OCI-LY3 (cell line): ENCODE measurements around the gene UNC13D.
"Not testable (repeated sequence)": the region's sequence is repeated elsewhere in the genome, so short reads cannot be mapped to it uniquely, and the experiment has no call there.

Source experiments
- H2AFZ ChIP-seq: fragments of 200-600, 300-600 bp; shearing (Covaris generic); 2 replicates; pipeline ENCODE4 v1.6.0; 2014; ENCODE audit warnings: antibody characterized with exemption, low read depth, low read length
- H3K27ac ChIP-seq: fragments of 200-600, 300-600 bp; sonication (generic); 2 replicates; pipeline ENCODE4 v1.5.1; 2014; ENCODE audit warnings: mild to moderate bottlenecking, low read length, moderate library complexity, mixed read lengths
- H3K27me3 ChIP-seq: fragments of 200-600, 300-600 bp; sonication (generic); 2 replicates; pipeline ENCODE4 v1.6.1; 2014; ENCODE audit warnings: low read depth, low read length, mixed read lengths
- H3K36me3 ChIP-seq: fragments of 200-600, 300-600 bp; sonication (generic); replicated peaks from 2 replicates; pipeline ENCODE3; 2014; ENCODE audit warnings: low read depth, low read length, mixed read lengths
- H3K4me1 ChIP-seq: fragments of 300-600, 200-600 bp; sonication (generic); 2 replicates; pipeline ENCODE4 v1.6.1; 2014; ENCODE audit warnings: low read length, mixed read lengths
- H3K4me2 ChIP-seq: fragments of 200-600, 300-600 bp; sonication (generic); 2 replicates; pipeline ENCODE4 v1.6.1; 2014; ENCODE audit warnings: low read length, mixed read lengths
- H3K4me3 ChIP-seq: fragments of 300-600, 200-600 bp; sonication (generic); 2 replicates; pipeline ENCODE4 v1.5.1; 2014; ENCODE audit warnings: antibody characterized with exemption, mild to moderate bottlenecking, low read length, moderate library complexity
- H3K79me2 ChIP-seq: fragments of 300-600, 200-600 bp; shearing (Covaris generic); 2 replicates; pipeline ENCODE4 v1.6.1; 2014; ENCODE audit warnings: mild to moderate bottlenecking, low read length, mixed read lengths
- H3K9ac ChIP-seq: fragments of 300-600, 200-600 bp; shearing (Covaris generic); 2 replicates; pipeline ENCODE4 v1.6.0; 2014; ENCODE audit warnings: mild to moderate bottlenecking, low read length, moderate library complexity
- H3K9me3 ChIP-seq: fragments of 200-600, 300-600 bp; shearing (Covaris generic); 2 replicates; pipeline ENCODE4 v1.6.1; 2014; ENCODE audit warnings: low read length, mixed read lengths; ENCODE audit not compliant: insufficient read depth
- H4K20me1 ChIP-seq: fragments of 200-600, 300-600 bp; sonication (generic); 2 replicates; pipeline ENCODE4 v1.6.1; 2016; ENCODE audit warnings: low read length, mixed read lengths; ENCODE audit not compliant: insufficient read depth
- CTCF ChIP-seq: fragments of 200-600, 300-600 bp; sonication (generic); IDR thresholded peaks from 2 replicates; pipeline ENCODE4 v1.5.1; 2014; ENCODE audit warnings: antibody characterized with exemption, low read length, low read depth
- EZH2phosphoT487 ChIP-seq: fragments of 200-600 bp; shearing (Covaris generic); IDR thresholded peaks from 2 replicates; pipeline ENCODE4 v1.6.1; 2018; ENCODE audit warnings: antibody characterized with exemption, mixed run types, low read depth

Gene UNC13D

DNA sequence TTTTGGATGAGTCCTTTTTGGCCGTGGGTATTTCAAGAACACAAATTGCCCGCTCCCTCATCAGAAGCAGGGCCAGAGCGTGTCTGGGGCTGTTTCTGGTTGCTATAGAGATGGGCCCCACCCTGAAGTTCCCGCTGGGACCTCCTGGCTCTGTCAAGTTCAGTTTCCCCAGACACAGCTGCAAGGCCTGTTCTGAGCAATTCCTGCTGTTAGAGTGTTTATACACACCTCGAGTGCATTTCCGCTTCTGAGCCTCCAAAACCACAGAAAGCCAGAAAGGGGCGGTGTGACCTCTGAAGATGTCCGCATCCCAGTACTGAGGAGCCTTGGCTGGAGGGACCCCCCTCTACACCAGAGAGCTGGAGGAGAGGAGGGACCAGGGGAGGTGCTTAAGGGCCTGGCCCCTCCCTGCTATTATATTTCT, 20.3 kb upstream of the UNC13D start:
- Histone ChIP-seq H3K4me2 (peak overlapping the region; percentile 72), H3K9me3 (no peaks in the 10 kb centered on the region), H2AFZ (peak overlapping the region; percentile 84), H3K4me1 (peaks cover 11% of the 10 kb centered on the region), H3K4me3 (peak overlapping the region; percentile 60), H3K27ac (no peak overlapping the region), H3K36me3 (no peaks in the 10 kb centered on the region), H3K79me2 (no peaks in the 10 kb centered on the region), H3K9ac (peak overlapping the region; percentile 28; the same call in 1 of the 2 replicates), H4K20me1 (no peaks in the 10 kb centered on the region), H3K27me3 (no peaks in the 10 kb centered on the region)
- TF ChIP-seq CTCF (no peak), EZH2phosphoT487 (no peak)

DNA sequence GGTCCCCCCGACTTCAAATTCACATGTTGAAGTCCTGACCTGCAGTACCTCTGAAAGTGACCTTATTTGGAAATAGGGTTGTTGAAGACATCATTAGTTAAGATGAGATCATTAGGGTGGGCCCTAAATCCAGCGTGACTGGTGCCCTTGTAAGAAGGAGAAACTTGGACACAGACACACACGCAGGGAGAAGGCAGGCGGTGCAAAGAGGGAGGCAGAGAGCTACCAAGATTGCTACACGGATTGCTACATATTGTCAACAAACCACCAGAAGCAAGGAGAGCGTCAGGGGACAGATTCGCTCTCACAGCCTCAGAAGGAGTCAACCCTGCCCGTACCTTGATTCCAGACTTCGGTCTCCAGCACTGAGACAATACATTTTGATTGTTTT, 17.7 kb upstream of the UNC13D start:
- Histone ChIP-seq H2AFZ (no peak overlapping the region), H3K4me1 (peaks cover 24% of the 10 kb centered on the region), H4K20me1 (no peaks in the 10 kb centered on the region), H3K27ac (no peak overlapping the region), H3K36me3 (no peaks in the 10 kb centered on the region), H3K27me3 (no peaks in the 10 kb centered on the region), H3K79me2 (no peaks in the 10 kb centered on the region), H3K9me3 (no peaks in the 10 kb centered on the region), H3K4me3 (no peak overlapping the region), H3K9ac (no peak overlapping the region), H3K4me2 (no peak overlapping the region)
- TF ChIP-seq EZH2phosphoT487, result no peak
- TF ChIP-seq CTCF, result no peak

DNA sequence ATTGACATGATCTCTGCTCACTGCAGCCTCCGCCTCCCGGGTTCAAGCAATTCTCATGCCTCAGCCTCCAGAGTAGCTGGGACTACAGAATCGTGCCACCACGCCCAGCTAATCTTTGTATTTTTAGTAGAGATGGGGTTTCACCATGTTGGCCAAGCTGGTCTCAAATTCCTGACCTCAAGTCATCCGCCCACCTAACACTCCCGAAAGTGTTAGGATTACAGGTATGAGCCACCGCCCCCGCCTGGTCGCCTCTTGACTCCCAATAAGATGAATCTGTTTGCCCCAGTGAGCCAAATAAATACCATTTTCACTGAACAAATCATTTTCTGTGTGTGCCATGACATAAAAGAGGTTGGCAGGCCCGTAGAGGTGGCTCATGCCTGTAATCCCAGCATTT, 15.2 kb upstream of the UNC13D start:
- not testable (repeated sequence) for H3K4me3 ChIP-seq, H4K20me1 ChIP-seq, H3K9me3 ChIP-seq, H3K27ac ChIP-seq, H3K27me3 ChIP-seq, H3K36me3 ChIP-seq, H3K4me2 ChIP-seq, H2AFZ ChIP-seq, H3K9ac ChIP-seq
- peaks cover 26% of the 10 kb centered on the region for H3K4me1 ChIP-seq
- peaks cover 11% of the 10 kb centered on the region for H3K79me2 ChIP-seq

GRCh38 chr17:75856062-75856756, 12.0 kb upstream of the UNC13D start:
- no peaks in the 10 kb centered on the region for H3K9me3 ChIP-seq
- peak overlapping the region; percentile 76 for H3K9ac ChIP-seq
- peaks cover 4% of the 10 kb centered on the region for H3K36me3 ChIP-seq
- peaks cover 25% of the 10 kb centered on the region for H3K4me1 ChIP-seq
- H3K79me2 ChIP-seq, result peaks cover 22% of the 10 kb centered on the region
- H3K27ac ChIP-seq, result peak overlapping the region; percentile 60
- H3K4me2 ChIP-seq, result peak overlapping the region; percentile 98
- H3K27me3 ChIP-seq, result no peaks in the 10 kb centered on the region
- no peak overlapping the region; the same call in 1 of the 2 replicates for H2AFZ ChIP-seq
- TF ChIP-seq EZH2phosphoT487 (no peak), CTCF (peak; percentile 51; the same call in 1 of the 2 replicates)
- peaks cover 3% of the 10 kb centered on the region; the same call in 1 of the 2 replicates for H4K20me1 ChIP-seq
- peak overlapping the region; percentile 82 for H3K4me3 ChIP-seq
